GM18505 (cell line): ENCODE results near the gene PHETA2.
"Not testable (repeated sequence)": the region's sequence is repeated elsewhere in the genome, so short reads cannot be mapped to it uniquely, and the experiment has no call there.

Experiments
- ATAC-seq: cut with Tn5 transposase; IDR thresholded peaks from one replicate; pipeline ENCODE4 v1.9.1; 2021; ENCODE audit not compliant: unreplicated experiment
- POLR2A ChIP-seq: IDR thresholded peaks from 4 replicates; pipeline ENCODE4 v1.6.1; 2011; ENCODE audit warnings: borderline replicate concordance; ENCODE audit not compliant: insufficient read depth, insufficient read length; ENCODE audit errors: extremely low read depth

The PHETA2 gene

DNA sequence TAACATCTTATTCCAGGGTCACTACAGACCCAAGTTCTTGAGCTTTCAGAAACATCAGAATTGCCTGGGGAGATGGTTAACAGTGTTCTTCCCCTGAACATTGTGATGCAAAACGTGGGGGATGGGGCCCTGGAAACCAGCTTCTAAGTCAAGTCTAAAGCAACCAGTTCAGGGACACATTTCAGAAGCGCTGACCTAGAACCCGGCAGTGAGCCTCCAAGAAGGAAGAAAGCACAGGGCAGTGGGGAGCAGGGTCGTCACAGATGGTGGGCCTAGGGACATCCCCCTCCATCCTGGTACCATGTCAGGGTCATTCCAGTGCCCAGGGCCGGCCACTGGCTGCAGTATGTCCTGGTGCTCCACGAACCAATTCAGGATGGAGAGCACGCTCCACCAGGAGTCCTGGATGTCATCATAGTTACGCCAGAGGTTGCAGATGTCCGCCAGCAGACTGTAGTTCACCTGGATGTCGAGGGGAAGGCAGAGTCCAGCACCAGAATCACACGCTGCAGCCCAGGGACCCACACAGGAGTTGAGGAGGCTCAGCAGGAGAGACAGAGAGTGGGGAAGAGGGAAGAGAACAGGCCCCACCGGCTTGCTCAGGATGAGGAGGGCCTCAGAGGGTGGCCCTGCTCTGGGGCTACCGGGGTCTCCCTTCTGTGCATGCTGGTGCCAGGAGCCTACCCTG lies 8.5 kb upstream of the PHETA2 start:
- TF ChIP-seq POLR2A = no peak
- no peak for ATAC-seq

DNA sequence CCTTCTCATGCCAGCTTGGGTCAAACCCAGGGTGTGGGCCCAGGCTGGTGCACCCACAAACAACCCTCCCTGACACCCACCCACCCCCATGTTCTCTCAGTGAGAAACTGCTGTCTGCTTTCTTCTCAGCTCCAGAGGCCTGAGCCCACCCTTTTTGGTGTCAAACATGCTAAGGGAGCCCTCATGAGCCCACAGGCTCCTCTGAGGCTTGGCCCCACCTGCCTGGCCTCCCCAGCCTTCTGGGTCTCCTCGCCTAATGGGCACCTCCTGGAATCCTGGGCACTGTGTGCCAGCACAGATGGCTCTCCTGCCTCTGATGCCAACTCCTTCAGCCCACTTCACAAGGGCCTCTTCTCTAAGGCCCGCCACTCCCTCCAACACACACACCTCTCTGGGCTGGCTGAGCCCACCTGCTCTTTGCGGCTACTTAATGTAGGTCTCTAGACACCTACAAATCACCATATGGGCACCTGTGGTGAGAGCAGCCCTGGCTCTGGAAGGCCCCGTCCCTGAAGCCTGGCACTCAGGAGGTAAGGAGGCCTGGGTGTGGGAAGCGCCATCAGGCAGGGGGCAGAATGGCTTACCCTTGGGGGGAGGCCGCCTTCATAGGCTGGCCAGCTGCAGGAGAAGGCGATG lies 7.8 kb upstream of the PHETA2 start:
- ATAC-seq = no peak
- TF ChIP-seq POLR2A = no peak

DNA sequence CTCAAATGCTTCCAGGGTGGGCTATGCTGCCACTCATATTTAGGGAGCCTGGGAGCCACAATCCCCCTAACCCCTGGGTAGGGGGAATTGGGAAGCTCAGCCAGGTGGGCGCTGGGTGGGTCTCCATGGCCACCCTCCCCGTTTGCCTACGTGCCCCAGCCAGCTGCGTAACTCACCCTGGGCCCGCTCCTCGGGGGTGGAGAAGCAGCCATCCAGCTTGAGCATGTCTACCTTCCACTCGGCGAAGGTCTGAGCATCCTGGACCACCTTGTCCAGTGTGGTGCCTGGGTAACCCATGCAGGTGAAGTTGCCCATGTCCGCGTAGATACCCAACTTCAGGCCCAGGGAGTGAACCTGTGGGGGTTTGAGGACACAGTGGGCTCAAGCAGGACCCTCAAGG lies 7.1 kb upstream of the PHETA2 start:
- ATAC-seq = no peak
- TF ChIP-seq POLR2A = no peak

DNA sequence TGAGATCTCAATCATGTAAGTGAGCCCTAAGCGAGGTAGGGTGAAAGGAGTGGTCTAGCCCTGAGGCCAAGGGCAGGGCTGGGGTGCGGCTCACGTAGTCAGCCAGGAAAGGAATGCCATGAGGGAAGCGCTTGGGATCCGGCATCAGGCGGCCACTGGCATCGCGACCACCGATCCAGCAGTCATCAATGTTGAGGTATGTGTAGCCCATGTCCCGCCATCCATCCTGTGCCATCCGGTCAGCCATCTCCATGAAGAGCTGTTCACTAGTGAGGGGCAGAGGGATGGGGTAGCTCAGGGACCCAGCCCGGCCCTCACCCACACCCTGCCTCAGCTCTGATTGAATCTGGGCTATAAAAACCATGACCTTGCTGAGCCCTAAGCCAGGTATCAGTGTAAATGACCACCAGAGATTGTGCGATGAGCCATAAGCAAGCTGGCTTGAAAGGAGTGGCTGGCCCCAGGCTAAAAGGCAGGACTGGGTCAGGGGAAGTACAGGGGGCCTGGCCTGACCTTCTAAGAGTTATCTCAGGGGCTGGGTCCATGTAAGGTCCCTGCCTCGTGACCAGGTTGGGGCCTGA lies 6.3 kb upstream of the PHETA2 start:
- TF ChIP-seq POLR2A = no peak
- no peak for ATAC-seq

DNA sequence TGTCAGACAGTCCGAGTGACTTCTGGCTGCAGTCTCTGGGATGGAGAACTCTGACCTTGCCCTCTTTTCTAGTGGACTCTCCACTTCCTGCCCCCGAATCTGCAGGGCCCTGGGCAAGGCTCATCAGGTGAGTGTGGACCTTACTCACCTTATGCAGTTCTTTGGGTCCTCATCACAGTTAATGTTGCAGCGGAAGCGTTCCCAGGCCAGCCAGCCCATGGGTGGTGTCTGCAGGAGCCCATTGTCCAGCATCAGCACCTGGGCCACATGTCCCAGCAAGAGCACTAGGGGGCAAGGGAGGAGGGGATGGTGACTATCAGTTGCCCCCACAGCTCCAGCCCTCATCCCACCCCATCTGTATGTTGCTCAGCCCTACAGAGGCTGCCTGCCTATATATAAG lies 5.8 kb upstream of the PHETA2 start:
- no peak for TF ChIP-seq POLR2A
- ATAC-seq = no peak

DNA sequence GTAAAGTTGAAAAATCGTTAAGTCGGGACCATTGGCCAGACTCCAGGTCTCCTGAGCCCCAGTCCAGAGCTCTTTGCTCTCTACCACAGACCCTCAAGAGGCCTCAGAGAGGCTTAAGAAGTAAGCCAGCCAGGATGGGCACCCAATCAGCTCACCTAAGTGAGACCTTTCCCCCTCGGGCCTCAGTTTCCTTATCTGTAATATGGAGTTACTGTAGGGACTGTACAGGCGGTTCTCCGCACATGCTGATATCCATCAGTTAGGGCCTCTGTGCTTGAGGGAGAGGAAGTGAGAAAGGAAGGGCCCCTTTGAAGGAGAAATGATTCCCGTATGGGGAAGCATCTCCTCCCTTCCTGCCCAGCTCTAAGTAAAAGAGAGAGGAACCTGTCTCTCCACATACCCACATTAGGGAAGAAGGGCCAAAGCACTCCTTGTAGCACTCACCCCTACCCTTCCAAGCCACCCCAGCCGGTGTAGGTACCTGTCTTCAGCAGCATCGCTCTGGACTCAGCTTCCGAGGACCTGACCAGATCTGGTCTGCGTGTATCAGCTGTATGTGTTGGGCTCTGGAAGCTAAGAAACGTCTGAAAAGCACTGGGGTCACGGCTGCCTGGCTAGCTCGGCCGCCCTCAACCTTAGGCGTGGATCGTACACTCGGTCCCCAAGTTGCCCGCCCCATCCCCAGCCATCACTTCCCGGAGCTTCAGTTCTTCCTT lies 4.1 kb upstream of the PHETA2 start:
- no peak for ATAC-seq
- TF ChIP-seq POLR2A = no peak

DNA sequence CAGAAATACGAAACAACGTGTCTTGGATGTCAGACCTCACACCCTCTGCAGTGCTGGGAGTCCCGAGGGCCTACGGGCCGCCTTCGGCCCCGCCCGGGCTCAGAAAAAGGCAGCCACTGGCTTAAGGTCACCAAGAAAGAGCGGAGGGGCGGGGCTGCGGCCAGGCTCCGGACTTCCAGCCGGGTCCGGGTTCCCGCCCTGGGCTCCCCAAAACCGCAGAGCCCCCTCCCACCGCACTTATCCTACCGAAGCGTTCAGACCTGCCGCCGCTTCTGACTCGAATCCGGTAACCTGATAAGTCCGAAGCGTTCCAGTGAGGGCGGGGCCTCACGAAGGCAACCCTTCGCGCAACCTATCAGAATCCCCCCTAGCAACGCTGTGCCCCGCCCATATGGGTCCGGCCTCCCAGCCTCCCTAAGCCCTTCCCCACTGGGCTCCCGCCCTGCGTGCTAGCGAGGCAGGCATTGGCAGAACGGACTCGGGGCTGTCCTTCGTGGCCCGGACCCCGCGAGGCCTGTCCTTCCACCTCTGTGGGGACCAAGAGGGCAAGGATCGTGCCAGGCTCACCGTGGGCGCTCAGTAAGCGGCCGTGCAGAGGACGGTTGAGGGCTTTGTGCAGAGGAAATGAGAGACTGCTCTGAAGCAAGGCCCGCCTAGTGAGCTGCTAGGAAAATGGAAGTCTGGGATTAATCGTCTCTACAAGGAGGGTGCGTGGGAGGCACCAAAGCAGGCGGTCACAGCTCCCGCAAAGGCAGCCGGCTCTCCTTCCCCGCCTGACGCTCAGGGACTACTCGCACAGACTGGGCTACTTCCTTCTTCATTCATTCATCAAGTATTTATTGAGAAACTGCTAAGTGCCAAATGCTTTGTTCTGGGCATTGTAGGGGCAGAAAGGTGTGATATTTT lies 3.3 kb upstream of the PHETA2 start, which contains the start of gene NAGA:
TSS of gene NAGA (minus strand) at position 296 of the 906 bp plus-strand sequence. CDS start 515 bp downstream, outside the sequence.
- peak; percentile 83 for TF ChIP-seq POLR2A
- peak; percentile 88 for ATAC-seq

DNA sequence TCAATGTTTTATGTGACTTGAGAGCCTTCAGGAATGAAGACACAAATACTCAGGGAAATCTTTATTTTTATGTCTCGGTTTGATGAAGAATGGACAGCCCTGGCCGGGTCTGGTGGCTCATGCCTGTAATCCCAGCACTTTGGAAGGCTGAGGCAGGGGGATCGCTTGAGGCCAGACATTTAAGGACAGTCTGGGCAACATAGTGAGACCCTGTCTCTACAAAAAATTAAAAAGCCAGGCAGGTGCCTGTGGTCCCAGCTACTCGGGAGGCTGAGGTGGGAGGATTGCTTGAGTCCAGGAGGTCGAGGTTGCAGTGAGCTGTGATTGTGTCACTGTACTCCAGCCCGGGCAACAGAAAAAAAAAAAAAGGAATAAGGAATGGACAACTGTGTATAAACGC lies 2.5 kb upstream of the PHETA2 start:
- ATAC-seq = not testable (repeated sequence)

DNA sequence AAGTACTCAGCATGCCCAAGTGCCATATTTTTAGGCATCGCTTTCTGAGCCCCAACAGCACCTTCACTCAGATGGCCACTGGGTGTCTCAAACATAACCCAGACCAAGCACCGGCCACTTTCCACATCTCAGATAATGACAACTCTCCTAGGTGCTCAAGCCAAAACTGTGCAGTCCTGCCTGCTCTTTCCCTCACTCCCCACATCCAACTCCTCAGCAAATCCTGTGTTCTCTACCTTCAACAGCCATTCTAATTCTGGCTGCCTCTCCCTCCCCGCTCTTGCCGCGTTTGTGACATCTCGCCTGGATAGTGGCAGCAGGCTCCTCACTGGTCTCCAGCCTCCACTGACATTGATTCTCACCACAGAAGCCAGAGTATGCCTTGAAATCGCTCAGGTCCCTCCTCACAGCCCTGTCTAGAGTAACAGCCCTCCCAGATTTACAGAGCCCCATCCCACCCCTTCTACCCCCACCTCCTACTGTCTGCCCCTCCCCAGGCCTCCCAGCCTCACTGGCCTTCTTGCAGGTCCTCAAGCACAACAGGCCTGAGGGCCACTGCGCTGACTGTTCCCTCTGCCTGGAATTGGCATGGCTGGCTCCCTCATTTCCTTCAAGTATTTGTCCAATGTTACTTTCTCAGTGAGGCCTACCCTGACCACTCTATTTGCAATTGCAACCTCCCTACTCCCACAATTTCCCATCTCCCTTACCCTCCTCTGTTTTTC lies 1.3 kb upstream of the PHETA2 start:
- no peak for TF ChIP-seq POLR2A
- no peak for ATAC-seq

DNA sequence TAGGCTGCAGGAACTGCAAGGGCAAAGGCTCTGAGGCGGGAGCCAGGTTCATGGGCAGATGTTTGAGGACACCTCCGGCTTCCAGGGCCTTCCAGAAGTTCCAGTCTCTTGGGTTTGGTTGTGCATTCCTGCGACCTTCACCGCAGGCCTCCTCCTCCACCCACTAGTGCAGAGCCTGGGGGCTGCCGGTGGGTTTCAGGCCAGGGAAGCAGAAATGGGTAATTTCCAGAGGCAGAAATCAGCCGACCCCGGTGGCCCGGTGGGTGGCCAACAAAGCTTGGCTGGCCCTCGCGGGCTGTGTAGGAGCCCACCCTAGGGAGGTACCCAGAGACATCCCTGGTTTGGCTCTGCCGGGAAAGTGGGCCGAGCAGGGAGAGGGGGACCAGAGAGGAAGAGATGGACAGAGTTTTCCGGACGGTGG lies 417 bp upstream of the PHETA2 start:
- no peak for ATAC-seq

DNA sequence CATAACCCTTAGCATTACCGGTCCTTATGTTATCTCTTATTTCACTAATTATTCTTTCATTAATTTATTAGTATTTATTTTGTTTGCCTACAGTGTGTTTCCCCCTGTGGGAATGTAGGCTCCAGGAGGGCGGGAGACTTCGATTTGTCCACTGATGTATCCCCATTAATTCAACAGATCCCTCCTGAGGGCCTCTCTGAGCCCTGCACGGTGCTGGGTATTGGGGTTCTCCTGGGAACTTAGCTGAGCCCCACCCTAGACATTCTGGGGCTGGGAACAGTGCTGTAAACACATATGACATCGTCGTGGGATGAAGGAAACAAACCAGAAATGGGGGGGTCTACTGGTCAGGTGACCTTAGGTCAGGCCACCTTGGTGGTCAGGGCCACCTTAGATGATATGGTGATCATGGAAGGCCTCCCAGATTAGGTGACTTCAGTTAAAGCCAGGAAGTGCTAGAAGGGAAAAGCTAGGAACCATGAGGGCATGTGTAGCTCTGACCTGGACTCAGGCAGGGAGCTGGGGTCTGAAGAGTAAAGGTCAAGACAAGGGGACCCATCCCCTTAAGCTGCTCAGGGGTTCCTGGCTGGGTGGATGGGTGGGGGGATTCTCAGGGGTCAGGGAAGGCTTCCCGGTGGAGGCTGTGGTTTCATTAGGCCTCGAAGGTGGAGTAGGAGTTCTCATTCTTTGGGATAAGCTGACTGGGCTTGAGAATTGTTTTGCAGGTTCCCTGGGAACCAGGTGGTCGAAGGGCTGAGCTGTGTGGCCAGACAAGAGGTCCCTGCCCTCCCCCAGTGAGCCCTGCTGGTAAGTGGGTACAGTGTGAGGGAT lies 1.0 kb downstream of the PHETA2 start:
- TF ChIP-seq POLR2A = no peak

More for the DNA sequence above, 417 bp upstream of the PHETA2 start:
- TF ChIP-seq POLR2A = no peak

More for the DNA sequence above, 1.0 kb downstream of the PHETA2 start:
- no peak for ATAC-seq
